ENCODE measurements around the gene MRTFB.

MRTFB gene

DNA sequence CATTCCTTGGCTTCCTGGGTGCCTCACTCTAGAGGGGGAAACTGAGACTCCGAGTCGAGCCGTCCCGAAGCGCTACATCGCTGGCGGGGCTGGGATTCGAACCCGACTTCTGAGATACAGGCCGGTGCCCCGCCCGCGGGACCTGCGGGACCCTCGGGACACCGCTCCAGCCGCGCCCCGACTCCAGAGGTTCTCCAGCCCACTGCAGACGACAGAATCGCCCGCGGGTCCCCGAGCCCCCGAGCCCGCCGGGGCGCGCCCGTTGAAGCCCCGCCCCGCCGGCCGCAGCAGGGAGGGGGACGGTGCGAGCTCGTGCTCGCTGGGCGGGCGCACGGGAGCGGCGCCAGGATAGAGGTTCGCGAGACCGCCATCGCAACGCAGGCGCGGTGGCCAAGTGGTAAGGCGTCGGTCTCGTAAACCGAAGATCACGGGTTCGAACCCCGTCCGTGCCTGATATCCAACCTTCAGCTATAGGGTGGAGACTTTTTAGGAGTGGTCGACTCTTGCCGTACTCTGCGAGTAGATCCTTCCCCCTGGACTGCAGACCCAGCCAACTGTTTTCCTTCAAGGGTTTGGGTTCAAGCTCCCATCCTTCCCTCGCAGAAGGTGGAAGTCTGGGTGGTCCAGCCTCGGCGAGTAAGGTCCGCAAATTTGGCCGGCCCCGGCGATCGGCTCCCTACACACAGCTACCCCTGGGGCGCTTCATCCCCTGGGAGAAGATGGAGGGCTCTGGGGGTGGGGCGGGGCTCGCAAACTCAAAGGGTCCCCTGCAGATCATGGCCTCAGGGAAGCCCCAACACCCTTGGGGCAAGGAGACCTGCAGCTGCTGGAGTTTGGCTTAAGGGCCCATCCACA is 214.6 kb downstream of the MRTFB start:
- Histone ChIP-seq H3K9ac (ENCODE audit: low read length in 5 of 5) (peak overlapping the region; percentile 43 to 89 (median 67)), H3K4me1 (ENCODE audit: control insufficient read depth in 5 of 5, insufficient read depth in 5 of 5, low read length in 5 of 5) (peaks cover 0 to 19% (median 18%) of the 10 kb centered on the region in 5 donors), H3K4me3 (ENCODE audit: low read depth in 1 of 5, low read length in 5 of 5) (peak overlapping the region; percentile 74 to 97 (median 92)), H3K36me3 (ENCODE audit: control insufficient read depth in 5 of 5, insufficient read depth in 5 of 5, low read length in 5 of 5) (no peaks in the 10 kb centered on the region), H3K9me3 (ENCODE audit: control insufficient read depth in 5 of 5, low read length in 5 of 5) (peaks cover 10 to 15% (median 12%) of the 10 kb centered on the region in 5 donors), H3K27ac (ENCODE audit: low read depth, low read length) (peak overlapping the region; percentile 88), H3K27me3 (ENCODE audit: control insufficient read depth in 5 of 5, insufficient read depth in 4 of 5, low read length in 5 of 5) (no peaks in the 10 kb centered on the region)

DNA sequence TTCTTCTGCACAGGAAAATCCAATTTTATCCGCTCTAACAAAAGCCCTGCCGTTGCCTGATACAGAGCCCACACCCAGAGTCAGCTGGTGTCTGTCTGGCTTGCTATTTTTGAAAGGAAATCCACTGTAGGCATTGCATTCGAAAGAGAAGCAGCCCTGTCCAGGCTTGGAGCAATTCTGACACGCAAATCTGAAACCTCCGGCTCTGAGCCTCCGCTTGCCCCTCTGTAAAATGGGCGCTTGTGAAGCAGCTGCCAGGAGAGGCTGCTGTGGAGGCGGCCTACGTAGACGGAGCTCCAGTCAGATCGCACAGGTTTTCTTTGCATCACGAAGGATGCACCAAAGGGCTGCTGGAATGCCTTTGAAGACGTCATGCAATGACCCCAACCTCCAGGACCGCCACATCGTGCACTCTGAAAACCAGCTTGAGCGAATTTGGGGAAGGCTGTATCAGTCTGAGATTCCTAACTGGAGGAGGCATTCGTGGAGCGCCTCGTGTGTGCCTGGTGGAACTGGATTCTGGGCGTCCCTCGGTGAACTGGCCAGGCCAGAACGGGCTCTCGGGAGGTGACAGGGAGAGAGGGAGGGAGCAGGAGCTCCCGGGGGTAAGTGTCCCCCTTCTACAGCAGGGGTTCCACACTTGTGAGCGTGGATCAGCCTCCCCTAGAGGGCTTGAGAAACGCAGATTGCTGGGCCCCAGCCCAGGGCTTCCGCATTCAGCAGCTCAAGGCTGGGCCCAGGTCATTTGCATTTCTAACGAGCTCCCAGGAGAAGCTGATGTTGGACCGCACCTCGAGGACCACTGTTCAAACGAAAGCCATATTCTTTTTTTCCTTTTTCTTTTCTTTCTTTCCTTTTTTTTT is 215.5 kb downstream of the MRTFB start:
- Histone ChIP-seq H3K4me1 (ENCODE audit: control insufficient read depth in 5 of 5, insufficient read depth in 5 of 5, low read length in 5 of 5) (peaks cover 0 to 25% (median 21%) of the 10 kb centered on the region in 5 donors), H3K4me3 (ENCODE audit: low read depth in 1 of 5, low read length in 5 of 5) (peak overlapping the region; percentile 74 to 97 (median 92)), H3K9ac (ENCODE audit: low read length in 5 of 5) (peak overlapping the region in 2 of 5 donors; percentile 62 to 89), H3K27ac (ENCODE audit: low read depth, low read length) (peak overlapping the region; percentile 88), H3K9me3 (ENCODE audit: control insufficient read depth in 5 of 5, low read length in 5 of 5) (peaks cover 10 to 15% (median 12%) of the 10 kb centered on the region in 5 donors), H3K27me3 (ENCODE audit: control insufficient read depth in 5 of 5, insufficient read depth in 4 of 5, low read length in 5 of 5) (no peaks in the 10 kb centered on the region), H3K36me3 (ENCODE audit: control insufficient read depth in 5 of 5, insufficient read depth in 5 of 5, low read length in 5 of 5) (no peaks in the 10 kb centered on the region)

DNA sequence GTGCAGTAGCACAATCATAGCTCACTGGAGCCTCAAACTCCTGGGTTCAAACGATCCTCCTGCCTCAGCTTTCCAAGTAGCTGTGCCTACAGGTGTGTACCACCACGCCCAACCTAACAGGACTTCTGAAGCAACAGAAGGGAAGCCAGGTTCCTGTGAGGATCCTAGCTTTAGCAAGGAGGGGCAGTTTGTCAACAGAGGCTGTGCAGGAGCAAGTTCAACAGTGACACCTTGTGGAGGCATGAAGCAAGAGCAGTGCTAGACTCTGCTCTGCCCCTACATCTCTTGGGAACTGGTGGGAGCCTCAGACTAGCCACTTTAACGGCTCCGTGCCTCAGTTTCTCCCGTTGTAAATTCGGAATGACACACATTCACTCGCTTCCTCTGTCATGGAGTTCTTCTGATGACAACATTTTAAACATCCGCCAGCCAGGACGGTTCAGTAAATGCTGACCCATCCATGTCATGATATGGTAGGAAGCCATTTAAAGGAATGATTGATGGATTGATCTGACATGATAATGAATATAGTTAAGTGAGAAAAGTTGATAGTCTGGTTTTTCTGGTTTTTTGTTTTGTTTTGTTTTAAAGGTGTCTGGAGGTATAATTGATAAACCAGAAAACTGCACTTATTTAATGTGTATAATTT is 218.7 kb downstream of the MRTFB start:
- Histone ChIP-seq H3K4me1 (ENCODE audit: control insufficient read depth in 5 of 5, insufficient read depth in 5 of 5, low read length in 5 of 5) (peaks cover 0 to 29% (median 22%) of the 10 kb centered on the region in 5 donors), H3K27me3 (ENCODE audit: control insufficient read depth in 5 of 5, insufficient read depth in 4 of 5, low read length in 5 of 5) (no peaks in the 10 kb centered on the region), H3K27ac (ENCODE audit: low read depth, low read length) (no peak overlapping the region), H3K9me3 (ENCODE audit: control insufficient read depth in 5 of 5, low read length in 5 of 5) (peaks cover 10 to 15% (median 12%) of the 10 kb centered on the region in 5 donors), H3K36me3 (ENCODE audit: control insufficient read depth in 5 of 5, insufficient read depth in 5 of 5, low read length in 5 of 5) (no peaks in the 10 kb centered on the region), H3K9ac (ENCODE audit: low read length in 5 of 5) (no peak overlapping the region), H3K4me3 (ENCODE audit: low read depth in 1 of 5, low read length in 5 of 5) (peak overlapping the region in 1 of 5 donors; percentile 11)

DNA sequence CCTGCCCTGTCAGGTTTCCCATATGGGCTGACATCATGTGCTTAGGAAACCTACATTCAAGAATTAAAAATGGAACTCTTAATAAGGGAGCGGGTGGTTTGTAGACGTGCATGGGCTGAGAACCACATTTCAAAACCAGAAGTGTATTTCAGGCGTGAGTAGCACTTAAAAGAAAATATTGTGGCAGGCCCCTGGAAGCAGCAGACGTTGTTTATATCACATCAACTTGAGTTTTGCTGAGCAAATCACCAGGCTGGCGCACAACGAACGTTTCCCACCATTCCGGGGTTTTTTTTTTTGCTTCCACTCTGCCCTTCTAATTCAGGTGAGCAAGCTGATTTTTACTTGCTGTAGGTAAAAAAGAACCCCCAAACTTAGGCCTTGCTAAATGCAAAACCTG is 220.2 kb downstream of the MRTFB start:
- peaks cover 10 to 15% (median 12%) of the 10 kb centered on the region in 5 donors for H3K9me3 ChIP-seq (ENCODE audit: control insufficient read depth in 5 of 5, low read length in 5 of 5)

DNA sequence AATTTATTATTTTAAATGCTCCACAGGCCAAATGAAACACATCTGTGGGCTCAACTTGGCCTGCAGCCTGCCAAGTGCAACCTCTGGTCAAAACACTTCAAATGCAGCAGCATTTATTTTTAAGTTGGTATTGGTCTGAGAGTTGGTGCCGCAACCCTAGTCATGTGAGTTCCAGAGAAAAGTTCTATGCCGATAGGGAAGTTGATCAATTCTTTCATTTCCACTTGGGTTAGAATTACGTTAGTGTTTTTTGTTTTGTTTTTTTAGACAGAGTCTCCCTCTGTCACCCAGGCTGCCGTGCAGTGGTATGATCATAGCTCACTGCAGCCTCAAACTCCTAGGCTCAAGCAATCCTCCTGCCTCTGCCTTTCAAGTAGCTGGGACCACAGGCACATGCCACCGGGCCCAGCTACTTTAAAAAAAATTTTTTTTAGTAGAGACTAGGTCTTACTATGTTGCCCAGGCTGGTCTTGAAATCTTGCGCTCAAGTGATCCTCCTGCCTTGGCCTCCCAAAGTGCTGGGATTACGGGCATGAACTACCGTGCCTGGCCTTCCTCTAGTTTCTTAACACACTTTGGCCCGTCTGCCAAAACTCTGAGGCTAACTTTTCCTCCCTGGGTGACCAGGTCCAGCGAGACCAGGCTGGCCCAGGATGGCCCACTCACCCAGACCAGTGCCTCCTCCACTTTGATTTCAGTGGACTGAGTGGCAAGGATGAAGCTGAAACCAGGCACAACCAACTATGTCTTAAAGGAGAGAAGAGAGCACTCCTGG is 221.1 kb downstream of the MRTFB start:
- no peaks in the 10 kb centered on the region for H3K36me3 ChIP-seq (ENCODE audit: control insufficient read depth in 5 of 5, insufficient read depth in 5 of 5, low read length in 5 of 5)
- H3K4me3 ChIP-seq (ENCODE audit: low read depth in 1 of 5, low read length in 5 of 5): no peak overlapping the region
- no peaks in the 10 kb centered on the region for H3K27me3 ChIP-seq (ENCODE audit: control insufficient read depth in 5 of 5, insufficient read depth in 4 of 5, low read length in 5 of 5)
- H3K27ac ChIP-seq (ENCODE audit: low read depth, low read length): no peak overlapping the region
- H3K4me1 ChIP-seq (ENCODE audit: control insufficient read depth in 5 of 5, insufficient read depth in 5 of 5, low read length in 5 of 5): peaks cover 0 to 14% (median 8%) of the 10 kb centered on the region in 5 donors
- H3K9me3 ChIP-seq (ENCODE audit: control insufficient read depth in 5 of 5, low read length in 5 of 5): peaks cover 10 to 15% (median 12%) of the 10 kb centered on the region in 5 donors
- H3K9ac ChIP-seq (ENCODE audit: low read length in 5 of 5): no peak overlapping the region

More for the DNA sequence above, 220.2 kb downstream of the MRTFB start:
- Histone ChIP-seq H3K27me3 (ENCODE audit: control insufficient read depth in 5 of 5, insufficient read depth in 4 of 5, low read length in 5 of 5) (no peaks in the 10 kb centered on the region), H3K4me1 (ENCODE audit: control insufficient read depth in 5 of 5, insufficient read depth in 5 of 5, low read length in 5 of 5) (peaks cover 0 to 20% (median 14%) of the 10 kb centered on the region in 5 donors), H3K27ac (ENCODE audit: low read depth, low read length) (no peak overlapping the region), H3K4me3 (ENCODE audit: low read depth in 1 of 5, low read length in 5 of 5) (no peak overlapping the region), H3K36me3 (ENCODE audit: control insufficient read depth in 5 of 5, insufficient read depth in 5 of 5, low read length in 5 of 5) (no peaks in the 10 kb centered on the region), H3K9ac (ENCODE audit: low read length in 5 of 5) (no peak overlapping the region)

DNA sequence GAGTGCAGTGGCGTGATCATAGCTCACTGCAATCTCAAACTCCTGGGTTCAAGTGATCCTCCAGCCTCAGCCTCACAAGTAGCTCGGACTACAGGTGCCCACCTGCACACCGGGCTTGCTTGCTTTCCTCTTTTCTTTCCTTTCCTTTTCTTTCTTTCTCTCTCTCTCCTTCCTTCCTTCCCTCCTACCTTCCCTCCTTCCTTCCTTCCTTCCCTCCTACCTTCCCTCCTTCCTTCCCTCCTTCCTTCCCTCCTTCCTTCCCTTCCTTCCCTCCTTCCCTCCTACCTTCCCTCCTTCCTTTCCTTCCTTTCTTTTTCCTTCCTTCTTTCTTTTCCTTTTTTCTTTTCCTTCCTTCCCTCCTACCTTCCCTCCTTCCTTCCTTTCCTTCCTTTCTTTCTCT is 225.5 kb downstream of the MRTFB start:
- Histone ChIP-seq H3K9ac (ENCODE audit: low read length in 5 of 5) (no peak overlapping the region), H3K27me3 (ENCODE audit: control insufficient read depth in 5 of 5, insufficient read depth in 4 of 5, low read length in 5 of 5) (no peaks in the 10 kb centered on the region), H3K4me1 (ENCODE audit: control insufficient read depth in 5 of 5, insufficient read depth in 5 of 5, low read length in 5 of 5) (peaks cover 0 to 13% (median 11%) of the 10 kb centered on the region in 5 donors), H3K27ac (ENCODE audit: low read depth, low read length) (no peak overlapping the region), H3K9me3 (ENCODE audit: control insufficient read depth in 5 of 5, low read length in 5 of 5) (no peaks in the 10 kb centered on the region), H3K4me3 (ENCODE audit: low read depth in 1 of 5, low read length in 5 of 5) (no peak overlapping the region), H3K36me3 (ENCODE audit: control insufficient read depth in 5 of 5, insufficient read depth in 5 of 5, low read length in 5 of 5) (no peaks in the 10 kb centered on the region)

DNA sequence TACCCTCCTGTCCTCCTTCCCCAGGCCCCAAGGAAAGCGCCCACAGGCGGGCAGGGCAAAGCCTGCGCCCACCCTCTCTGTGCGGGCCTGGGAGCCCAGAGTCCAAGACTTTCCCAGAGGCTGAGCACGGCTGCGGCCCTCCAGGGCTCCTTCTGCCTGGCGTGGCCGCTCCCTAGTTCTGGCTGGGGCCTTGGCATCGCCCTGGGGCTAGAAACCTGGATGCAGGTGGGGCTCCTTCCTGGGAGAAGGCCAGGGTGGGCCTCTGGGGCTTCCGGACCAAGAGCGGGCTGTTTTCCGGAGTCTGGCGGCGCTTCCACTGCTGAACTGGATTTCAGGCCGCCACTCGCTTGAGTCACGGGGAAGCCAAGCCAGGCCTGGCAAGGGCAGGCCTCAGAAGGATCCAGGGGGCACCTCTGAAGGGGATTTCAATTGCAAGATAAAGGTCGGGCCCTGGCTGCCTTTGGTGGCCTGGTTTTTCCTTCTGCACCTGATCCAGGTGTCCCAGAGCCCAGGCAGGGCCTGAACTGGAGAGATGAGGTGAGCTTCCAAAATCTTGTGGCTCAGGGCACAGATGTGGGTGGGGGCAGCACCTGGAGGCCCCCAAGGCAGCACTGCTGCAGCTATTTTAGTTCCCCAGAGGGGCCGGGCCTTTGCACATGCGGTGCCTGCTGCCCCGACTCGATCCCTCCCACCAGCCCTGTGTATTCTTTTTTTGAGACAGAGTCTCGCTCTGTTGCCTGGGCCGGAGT is 227.4 kb downstream of the MRTFB start:
- no peak overlapping the region for H3K27ac ChIP-seq (ENCODE audit: low read depth, low read length)
- H3K9ac ChIP-seq (ENCODE audit: low read length in 5 of 5): no peak overlapping the region
- H3K27me3 ChIP-seq (ENCODE audit: control insufficient read depth in 5 of 5, insufficient read depth in 4 of 5, low read length in 5 of 5): no peaks in the 10 kb centered on the region
- no peaks in the 10 kb centered on the region for H3K9me3 ChIP-seq (ENCODE audit: control insufficient read depth in 5 of 5, low read length in 5 of 5)
- H3K36me3 ChIP-seq (ENCODE audit: control insufficient read depth in 5 of 5, insufficient read depth in 5 of 5, low read length in 5 of 5): no peaks in the 10 kb centered on the region
- H3K4me3 ChIP-seq (ENCODE audit: low read depth in 1 of 5, low read length in 5 of 5): no peak overlapping the region
- peaks cover 0 to 21% (median 11%) of the 10 kb centered on the region in 5 donors for H3K4me1 ChIP-seq (ENCODE audit: control insufficient read depth in 5 of 5, insufficient read depth in 5 of 5, low read length in 5 of 5)

DNA sequence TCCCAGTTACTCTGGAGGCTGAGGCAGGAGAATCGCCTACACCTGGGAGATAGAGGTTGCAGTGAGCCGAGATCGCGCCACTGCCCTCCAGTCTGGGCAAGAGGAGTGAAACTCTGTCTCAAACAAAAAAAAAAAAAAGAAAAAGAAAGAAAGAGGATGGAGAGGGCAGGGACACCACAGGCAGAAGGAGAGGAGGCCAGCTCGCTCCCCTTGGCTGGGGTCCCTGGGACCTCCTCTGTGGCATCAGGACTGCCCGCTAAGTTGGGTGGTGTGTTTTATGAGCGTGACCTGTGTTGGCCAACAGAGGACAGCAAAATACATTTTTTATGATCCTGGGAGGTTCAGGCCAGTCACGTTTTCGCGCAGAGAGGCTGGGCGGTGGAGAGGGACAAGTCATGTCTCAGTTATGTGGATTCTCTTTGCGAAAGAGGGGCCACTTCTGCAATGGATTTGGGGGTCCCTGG is 229.6 kb downstream of the MRTFB start:
- Histone ChIP-seq H3K36me3 (ENCODE audit: control insufficient read depth in 5 of 5, insufficient read depth in 5 of 5, low read length in 5 of 5) (no peaks in the 10 kb centered on the region), H3K9me3 (ENCODE audit: control insufficient read depth in 5 of 5, low read length in 5 of 5) (no peaks in the 10 kb centered on the region), H3K4me3 (ENCODE audit: low read depth in 1 of 5, low read length in 5 of 5) (peak overlapping the region in 4 of 5 donors; percentile 61 to 80 (median 66)), H3K4me1 (ENCODE audit: control insufficient read depth in 5 of 5, insufficient read depth in 5 of 5, low read length in 5 of 5) (peaks cover 0 to 35% (median 23%) of the 10 kb centered on the region in 5 donors), H3K9ac (ENCODE audit: low read length in 5 of 5) (no peak overlapping the region), H3K27ac (ENCODE audit: low read depth, low read length) (peak overlapping the region; percentile 90), H3K27me3 (ENCODE audit: control insufficient read depth in 5 of 5, insufficient read depth in 4 of 5, low read length in 5 of 5) (no peaks in the 10 kb centered on the region)
